Measurements from ENCODE around the gene GTF3C5.
"Not testable (repeated sequence)": the region's sequence is repeated elsewhere in the genome, so short reads cannot be mapped to it uniquely, and the experiment has no call there.

Gene GTF3C5

GRCh38 chr9:133072210-133072609, 41.4 kb downstream of the GTF3C5 start:
- DNase-seq: not testable (repeated sequence)

DNA sequence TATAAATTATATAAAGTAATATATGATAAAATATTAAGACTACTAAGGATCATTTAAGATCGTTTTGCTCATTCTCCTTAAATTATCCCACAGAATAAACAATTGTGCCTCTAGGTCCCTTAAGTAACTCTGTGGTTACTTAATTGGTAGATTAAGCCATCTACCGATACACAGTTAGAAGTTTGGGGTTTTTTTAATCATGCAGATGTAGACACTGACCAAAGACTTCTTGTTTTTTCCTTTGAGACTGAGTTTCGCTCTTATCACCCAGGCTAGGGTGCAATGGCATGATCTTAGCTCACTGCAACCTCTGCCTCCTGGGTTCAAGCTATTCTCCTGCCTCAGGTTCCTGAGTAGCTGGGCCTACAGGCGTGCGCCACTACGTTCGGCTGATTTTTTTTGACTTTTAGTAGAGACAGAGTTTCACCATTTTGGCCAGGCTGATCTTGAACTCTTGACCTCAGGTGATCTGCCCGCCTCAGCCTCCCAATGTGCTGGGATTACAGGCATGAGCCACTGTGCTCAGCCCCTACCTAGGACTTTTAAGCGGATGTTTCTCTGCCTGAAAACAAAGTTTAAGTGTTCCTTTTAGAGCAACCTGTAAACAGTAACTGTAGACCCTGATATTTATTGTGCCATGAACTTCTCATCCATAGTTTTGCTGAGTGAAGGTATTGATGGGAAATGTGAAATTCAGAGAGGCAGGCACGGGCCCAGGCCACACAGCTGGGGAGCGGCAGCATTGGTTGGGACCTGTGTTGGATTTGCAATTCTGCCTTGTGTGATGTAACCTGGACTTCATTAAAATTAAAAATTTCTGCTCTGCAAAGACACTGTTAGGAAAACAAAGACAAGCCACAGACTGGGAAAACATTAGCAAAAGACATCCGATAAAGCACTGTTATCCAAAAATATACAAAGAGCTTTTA, 42.6 kb downstream of the GTF3C5 start:
- no peak for DNase-seq

DNA sequence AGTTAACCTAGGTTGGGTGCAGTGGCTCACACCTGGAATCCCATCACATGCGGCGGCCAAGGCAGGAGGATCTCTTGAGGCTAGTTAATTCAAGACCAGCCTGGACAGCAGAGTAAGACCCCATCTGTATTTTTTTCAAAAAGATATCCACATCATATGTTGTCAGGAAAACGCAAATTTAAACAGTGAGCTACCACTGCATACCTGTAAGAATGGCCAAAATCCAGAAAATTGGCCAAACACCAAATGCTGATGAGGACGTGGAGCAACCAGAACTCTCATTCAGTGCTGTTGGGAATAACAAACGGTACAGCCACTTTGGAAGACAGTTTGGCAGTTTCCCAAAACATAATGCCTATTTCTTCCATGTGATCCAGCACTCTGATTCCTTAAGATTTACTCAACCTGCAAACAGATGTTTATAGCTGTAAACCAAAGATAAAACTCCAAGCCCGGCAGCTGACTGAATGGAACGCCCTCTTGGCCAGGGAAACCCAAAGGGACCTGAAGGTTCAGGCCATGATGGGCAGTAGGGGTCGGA, 43.4 kb downstream of the GTF3C5 start:
- DNase-seq: no peak

GRCh38 chr9:133075925-133076630, 45.3 kb downstream of the GTF3C5 start:
- DNase-seq: no peak

- DNase-seq: no peak
Observed at GRCh38 chr9:133076691-133077090, 45.9 kb downstream of the GTF3C5 start.

GRCh38 chr9:133078486-133078885, 47.7 kb downstream of the GTF3C5 start:
- DNase-seq: no peak

DNA sequence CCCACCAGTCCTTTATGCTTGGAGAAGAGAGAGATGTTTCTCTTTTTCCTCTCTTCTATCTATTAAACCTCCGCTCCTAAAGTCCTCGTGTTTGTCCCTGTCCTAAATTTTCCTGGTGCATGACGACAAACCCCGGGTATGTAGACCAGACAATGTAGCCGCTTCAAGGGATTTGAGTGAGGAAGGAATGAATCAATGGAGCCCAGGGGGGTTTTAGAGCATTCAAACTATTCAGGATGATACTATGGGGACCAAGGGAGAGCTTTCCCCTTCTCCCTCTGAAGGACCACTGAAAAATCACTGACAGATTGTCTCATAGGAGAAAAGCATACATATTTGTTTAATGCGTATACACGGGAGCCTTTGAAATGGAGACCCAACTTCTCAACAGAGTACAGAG, 49.4 kb downstream of the GTF3C5 start:
- DNase-seq: no peak

DNA sequence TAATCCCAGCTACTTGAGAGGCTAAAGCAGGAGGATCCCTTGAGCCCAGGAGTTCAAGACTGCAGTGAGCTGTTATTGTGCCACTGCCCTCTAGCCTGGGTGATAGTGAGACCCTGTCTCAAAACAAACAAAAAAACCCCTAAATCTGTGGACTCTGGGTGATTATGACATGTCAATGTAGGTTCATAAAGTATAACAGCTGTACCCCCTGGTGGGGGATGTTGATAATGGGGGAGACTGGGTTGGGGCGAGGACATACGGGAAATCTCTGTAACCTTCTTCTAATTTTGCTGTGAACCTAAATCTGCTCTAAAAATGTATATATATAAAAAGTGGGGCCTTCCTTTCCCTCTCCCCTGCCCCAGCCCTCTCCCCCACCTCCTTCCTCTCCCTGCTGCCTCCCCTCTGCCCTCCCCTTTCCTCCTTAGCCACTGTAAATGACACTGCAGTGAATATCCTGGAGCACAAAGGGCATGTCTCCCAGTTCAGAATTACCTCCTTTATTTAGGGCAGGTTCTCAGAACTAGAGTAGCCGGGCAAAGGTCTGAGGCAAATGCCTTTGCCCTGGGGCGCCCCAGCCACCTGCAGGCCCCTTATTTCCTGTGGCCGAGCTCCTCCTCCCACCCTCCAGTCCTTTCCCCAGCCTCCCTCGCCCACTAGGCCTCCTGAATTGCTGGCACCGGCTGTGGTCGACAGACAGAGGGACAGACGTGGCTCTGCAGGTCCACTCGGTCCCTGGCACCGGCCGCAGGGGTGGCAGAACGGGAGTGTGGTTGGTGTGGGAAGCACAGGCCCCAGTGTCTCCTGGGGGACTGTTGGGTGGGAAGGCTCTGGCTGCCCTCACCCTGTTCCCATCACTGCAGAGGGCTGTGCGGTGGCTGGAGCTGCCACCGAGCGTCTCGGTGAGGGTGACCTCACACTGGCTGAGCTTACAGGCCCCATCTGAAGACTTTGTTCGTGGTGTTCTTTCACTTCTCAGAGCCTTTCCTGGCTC, 50.3 kb downstream of the GTF3C5 start:
- not testable (repeated sequence) for DNase-seq

GRCh38 chr9:133081957-133082644, 51.3 kb downstream of the GTF3C5 start:
- DNase-seq: not testable (repeated sequence)

GRCh38 chr9:133083688-133084087, 52.9 kb downstream of the GTF3C5 start:
- not testable (repeated sequence) for DNase-seq

DNA sequence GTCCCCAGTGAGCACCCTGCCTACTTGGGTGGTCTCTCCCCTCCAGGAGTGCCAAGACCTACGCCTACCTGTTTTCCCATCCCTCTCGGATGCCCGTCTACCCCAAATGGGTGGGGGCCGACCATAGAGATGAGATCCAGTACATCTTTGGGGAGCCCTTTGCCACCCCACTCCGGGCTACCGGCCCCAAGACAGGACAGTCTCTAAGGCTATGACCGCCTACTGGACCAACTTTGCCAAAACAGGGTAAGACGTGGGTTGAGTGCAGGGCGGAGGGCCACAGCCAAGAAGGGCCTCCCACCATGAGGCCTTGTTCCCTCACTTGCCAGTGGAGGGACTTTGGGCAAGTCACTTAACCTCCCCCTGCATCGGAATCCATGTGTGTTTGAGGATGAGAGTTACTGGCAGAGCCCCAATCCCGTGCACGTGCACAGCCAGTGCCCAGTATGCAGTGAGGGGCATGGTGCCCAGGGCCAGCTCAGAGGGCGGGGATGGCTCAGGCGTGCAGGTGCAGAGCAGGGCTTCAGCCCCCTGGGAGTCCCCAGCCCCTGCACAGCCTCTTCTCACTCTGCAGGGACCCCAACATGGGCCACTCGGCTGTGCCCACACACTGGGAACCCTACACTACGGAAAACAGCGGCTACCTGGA, 55.5 kb downstream of the GTF3C5 start:
- DNase-seq: not testable (repeated sequence)

DNA sequence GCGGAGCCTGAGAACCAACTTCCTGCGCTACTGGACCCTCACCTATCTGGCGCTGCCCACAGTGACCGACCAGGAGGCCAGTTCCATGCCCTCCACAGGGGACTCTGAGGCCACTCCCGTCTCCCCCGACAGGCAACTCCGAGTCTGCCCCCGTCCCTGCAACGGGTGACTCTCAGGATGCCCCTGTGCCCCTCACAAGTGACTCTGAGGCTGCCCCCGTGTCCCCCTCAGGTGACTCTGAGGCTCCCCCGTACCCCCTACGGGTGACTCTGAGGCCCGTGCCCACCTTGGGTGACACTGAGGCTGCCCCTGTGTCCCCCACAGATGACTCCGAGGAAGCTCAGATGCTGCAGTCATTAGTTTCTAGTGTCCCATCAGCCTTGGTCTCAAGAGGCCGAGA, 56.1 kb downstream of the GTF3C5 start:
- DNase-seq: no peak

- DNase-seq: no peak
Observed at GRCh38 chr9:133087429-133088145, 56.8 kb downstream of the GTF3C5 start.

DNA sequence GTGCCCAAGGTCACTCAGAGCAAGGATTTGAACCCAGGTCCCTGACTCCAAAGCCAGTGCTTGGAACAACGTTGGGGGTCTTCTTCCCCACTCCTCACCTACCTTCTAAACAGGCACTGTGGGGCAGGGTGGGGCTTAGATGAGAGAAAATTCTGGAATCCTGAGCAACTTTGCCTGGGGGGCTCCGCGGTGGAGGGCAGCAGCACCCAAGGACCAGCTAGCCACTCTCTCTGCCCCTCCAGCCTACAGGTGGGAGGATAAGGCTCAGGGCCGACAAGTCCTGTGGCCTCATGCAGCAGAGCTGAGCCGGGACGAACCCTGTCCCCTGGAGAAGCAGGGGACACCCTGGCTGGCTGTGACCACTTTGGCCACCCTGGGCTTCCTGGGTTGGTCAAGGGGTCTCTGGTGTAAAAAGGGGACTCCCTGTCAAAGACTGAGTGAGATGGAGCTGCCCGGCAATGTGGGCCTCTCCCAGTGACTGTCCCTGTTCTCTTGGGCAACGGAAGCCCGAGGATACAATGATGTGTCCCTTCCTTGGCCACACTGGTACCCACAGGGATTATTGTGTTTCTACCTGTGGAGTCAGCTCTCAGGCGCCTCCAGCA, 57.5 kb downstream of the GTF3C5 start:
- no peak for DNase-seq

GRCh38 chr9:133088756-133089155, 58.0 kb downstream of the GTF3C5 start:
- no peak for DNase-seq

GRCh38 chr9:133089271-133089671, 58.5 kb downstream of the GTF3C5 start:
- no peak for DNase-seq

- DNase-seq: no peak
Observed at GRCh38 chr9:133090187-133090586, 59.4 kb downstream of the GTF3C5 start.

- DNase-seq: no peak
Observed at GRCh38 chr9:133090752-133091385, 60.1 kb downstream of the GTF3C5 start.

DNA sequence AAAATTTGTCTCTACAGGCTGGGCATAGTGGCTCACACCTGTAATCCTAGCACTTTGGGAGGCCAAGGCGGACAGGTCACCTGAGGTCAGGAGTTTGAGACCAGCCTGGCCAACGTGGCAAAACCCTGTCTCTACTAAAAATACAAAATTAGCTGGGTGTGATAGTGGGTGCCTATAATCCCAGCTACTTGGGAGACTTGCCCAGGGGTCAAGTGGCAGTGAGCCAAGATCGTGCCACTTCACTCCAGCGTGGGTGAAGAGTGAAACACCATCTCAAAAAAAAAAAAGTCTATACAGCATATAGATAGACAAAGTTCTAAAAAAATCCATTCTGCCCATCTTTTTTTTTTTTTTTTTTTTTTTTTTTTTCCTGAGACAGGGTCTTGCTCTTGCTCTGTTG, 63.6 kb downstream of the GTF3C5 start:
- not testable (repeated sequence) for DNase-seq
